ENCODE results near the gene C22orf31.

C22orf31 gene

GRCh38 chr22:29031227-29032011 is 30.2 kb downstream of the C22orf31 start:
- TF ChIP-seq EZH2phosphoT487 (conservative IDR thresholded peaks at IDR 0.05; ENCODE audit: low read length) (no peak), CTCF (IDR thresholded peaks at IDR 0.05; ENCODE audit: insufficient read depth, low read length, poor library complexity, severe bottlenecking) (no peak)
- Histone ChIP-seq H3K9me3 (ENCODE audit: insufficient read depth, low read length) (no peaks in the 10 kb centered on the region), H3K9ac (ENCODE audit: low read length) (no peak overlapping the region), H3K79me2 (ENCODE audit: insufficient read depth, low read length) (no peaks in the 10 kb centered on the region), H3K4me3 (ENCODE audit: insufficient read depth, low read length, poor library complexity, severe bottlenecking) (no peak overlapping the region), H3F3A (ENCODE audit: insufficient read depth) (no peaks in the 10 kb centered on the region), H3K36me3 (ENCODE audit: low read length) (no peaks in the 10 kb centered on the region), H3K27me3 (ENCODE audit: low read length) (no peaks in the 10 kb centered on the region), H4K20me1 (ENCODE audit: low read depth, low read length) (no peaks in the 10 kb centered on the region), H3K9me2 (replicated peaks; ENCODE audit: insufficient read depth, low read length) (no peaks in the 10 kb centered on the region), H3K27ac (ENCODE audit: low read depth, low read length) (no peak overlapping the region), H2AFZ (ENCODE audit: low read depth, low read length, severe bottlenecking) (no peak overlapping the region), H3K4me2 (ENCODE audit: low read depth, low read length, poor library complexity, severe bottlenecking) (no peak overlapping the region)

DNA sequence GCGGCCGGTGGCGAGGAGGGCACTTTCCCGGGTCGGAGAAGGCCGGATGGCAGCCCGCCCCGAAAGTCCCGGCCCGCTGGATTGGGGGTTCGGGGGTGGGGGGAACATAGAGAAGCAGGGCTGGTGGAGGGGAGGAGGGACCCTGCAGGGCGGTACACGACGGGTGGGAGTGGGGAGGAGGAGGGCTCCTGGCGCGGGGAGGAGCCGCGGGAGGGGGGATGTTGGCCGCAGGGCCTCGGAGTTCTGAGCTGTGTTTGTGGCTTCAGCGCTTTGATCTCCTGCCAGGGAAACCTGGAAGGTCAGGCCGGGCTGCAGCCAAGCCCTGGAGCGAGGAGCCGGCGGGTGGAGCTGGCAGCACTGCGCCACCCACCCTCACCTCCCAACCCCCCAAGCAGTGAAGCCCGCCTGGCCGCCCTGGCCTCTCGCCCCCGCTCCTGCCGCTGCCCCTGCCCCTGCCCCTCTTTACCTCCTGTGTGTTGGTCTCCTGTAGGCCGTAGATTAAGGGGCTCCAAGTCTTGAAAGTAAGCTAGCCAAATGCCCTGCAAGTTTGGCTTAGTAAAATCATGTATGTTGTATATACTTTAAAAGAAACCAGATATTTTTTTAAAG is 30.9 kb downstream of the C22orf31 start:
- Histone ChIP-seq H4K20me1 (ENCODE audit: low read depth, low read length) (no peaks in the 10 kb centered on the region), H3F3A (ENCODE audit: insufficient read depth) (no peaks in the 10 kb centered on the region), H2AFZ (ENCODE audit: low read depth, low read length, severe bottlenecking) (no peak overlapping the region), H3K9me2 (replicated peaks; ENCODE audit: insufficient read depth, low read length) (no peaks in the 10 kb centered on the region), H3K9me3 (ENCODE audit: insufficient read depth, low read length) (no peaks in the 10 kb centered on the region), H3K79me2 (ENCODE audit: insufficient read depth, low read length) (no peaks in the 10 kb centered on the region), H3K36me3 (ENCODE audit: low read length) (no peaks in the 10 kb centered on the region), H3K27ac (ENCODE audit: low read depth, low read length) (no peak overlapping the region), H3K9ac (ENCODE audit: low read length) (no peak overlapping the region), H3K4me2 (ENCODE audit: low read depth, low read length, poor library complexity, severe bottlenecking) (no peak overlapping the region), H3K27me3 (ENCODE audit: low read length) (no peaks in the 10 kb centered on the region), H3K4me3 (ENCODE audit: insufficient read depth, low read length, poor library complexity, severe bottlenecking) (no peak overlapping the region)
- TF ChIP-seq CTCF (IDR thresholded peaks at IDR 0.05; ENCODE audit: insufficient read depth, low read length, poor library complexity, severe bottlenecking) (no peak), EZH2phosphoT487 (conservative IDR thresholded peaks at IDR 0.05; ENCODE audit: low read length) (no peak)

DNA sequence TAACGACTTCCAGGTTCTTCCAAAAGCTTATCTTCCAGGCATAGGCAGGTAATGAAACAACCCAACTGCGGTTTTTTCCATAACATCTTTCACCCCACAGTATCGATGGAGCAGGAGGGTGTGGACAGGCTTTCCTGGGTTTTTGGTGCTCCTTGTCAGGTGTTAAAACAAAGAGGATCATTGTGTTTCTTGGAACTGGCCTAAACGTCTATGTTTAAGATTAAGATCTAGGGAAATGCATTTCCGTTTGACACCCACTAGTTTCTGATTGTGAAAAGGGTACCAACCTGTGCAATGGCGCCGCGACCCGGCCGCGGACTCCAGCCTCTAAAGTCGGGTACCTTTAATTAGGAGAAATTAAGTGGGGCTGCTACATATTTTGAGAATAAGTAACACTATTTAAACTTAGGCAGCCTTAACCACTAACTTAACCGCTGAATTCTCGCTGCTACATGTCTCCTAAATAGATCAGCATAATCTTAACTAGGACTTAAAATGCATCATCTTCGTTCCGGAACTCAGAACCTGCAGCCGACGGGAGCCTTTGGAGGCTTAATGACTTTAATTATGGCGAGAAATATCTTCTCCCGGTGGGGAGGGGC is 31.5 kb downstream of the C22orf31 start:
- H3F3A ChIP-seq (ENCODE audit: insufficient read depth) = no peaks in the 10 kb centered on the region
- no peaks in the 10 kb centered on the region for H3K36me3 ChIP-seq (ENCODE audit: low read length)
- no peak overlapping the region for H3K4me2 ChIP-seq (ENCODE audit: low read depth, low read length, poor library complexity, severe bottlenecking)
- H3K9ac ChIP-seq (ENCODE audit: low read length) = no peak overlapping the region
- H4K20me1 ChIP-seq (ENCODE audit: low read depth, low read length) = no peaks in the 10 kb centered on the region
- H3K9me3 ChIP-seq (ENCODE audit: insufficient read depth, low read length) = no peaks in the 10 kb centered on the region
- H3K9me2 ChIP-seq (replicated peaks; ENCODE audit: insufficient read depth, low read length) = no peaks in the 10 kb centered on the region
- H3K79me2 ChIP-seq (ENCODE audit: insufficient read depth, low read length) = no peaks in the 10 kb centered on the region
- no peak overlapping the region for H2AFZ ChIP-seq (ENCODE audit: low read depth, low read length, severe bottlenecking)
- no peak overlapping the region for H3K4me3 ChIP-seq (ENCODE audit: insufficient read depth, low read length, poor library complexity, severe bottlenecking)
- TF ChIP-seq CTCF (IDR thresholded peaks at IDR 0.05; ENCODE audit: insufficient read depth, low read length, poor library complexity, severe bottlenecking) (no peak), EZH2phosphoT487 (conservative IDR thresholded peaks at IDR 0.05; ENCODE audit: low read length) (no peak)
- H3K27ac ChIP-seq (ENCODE audit: low read depth, low read length) = no peak overlapping the region
- no peaks in the 10 kb centered on the region for H3K27me3 ChIP-seq (ENCODE audit: low read length)

Data from SU-DHL-6 (cell line).